Hematopoietic multipotent progenitor cell treated with erythropoietin and hydrocortisone succinate and interleukin-3 and kit ligand, for 4 days (in vitro differentiated cells): ENCODE measurements around the gene CRIP2.
A peak's percentile ranks its signal among the peaks of the same experiment; 100 is the strongest.

Experiments
- DNase-seq: peaks from one replicate; pipeline ENCODE4 v3.0.0-alpha.2; 2015

Gene CRIP2

GRCh38 chr14:105489542-105490266 lies 15.1 kb downstream of the CRIP2 start:
- peak; percentile 94 for DNase-seq

DNA sequence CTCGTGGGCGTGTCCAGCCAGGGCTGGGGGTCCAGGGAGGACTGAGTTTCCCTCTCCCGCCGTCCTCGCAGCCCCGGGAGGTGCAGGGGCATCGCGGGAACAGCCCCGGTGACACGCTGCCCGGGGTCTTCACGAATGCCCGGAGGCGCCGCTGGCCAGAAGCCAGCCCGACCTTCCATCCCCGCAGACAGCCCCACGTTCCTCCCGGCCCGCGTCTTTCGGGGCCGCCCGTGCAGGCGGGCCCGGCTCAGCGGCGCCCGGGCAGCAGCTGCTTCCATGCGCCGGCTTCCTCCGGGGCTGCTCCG lies 15.6 kb downstream of the CRIP2 start:
- DNase-seq, result no peak

- peak; percentile 100 for DNase-seq
Observed at GRCh38 chr14:105490572-105491365, 16.1 kb downstream of the CRIP2 start, which contains the start of gene TEDC1. Gene TEDC1, plus strand, starts transcription at chr14:105491246. Its CDS starts 130 bp downstream, at chr14:105491376.

DNA sequence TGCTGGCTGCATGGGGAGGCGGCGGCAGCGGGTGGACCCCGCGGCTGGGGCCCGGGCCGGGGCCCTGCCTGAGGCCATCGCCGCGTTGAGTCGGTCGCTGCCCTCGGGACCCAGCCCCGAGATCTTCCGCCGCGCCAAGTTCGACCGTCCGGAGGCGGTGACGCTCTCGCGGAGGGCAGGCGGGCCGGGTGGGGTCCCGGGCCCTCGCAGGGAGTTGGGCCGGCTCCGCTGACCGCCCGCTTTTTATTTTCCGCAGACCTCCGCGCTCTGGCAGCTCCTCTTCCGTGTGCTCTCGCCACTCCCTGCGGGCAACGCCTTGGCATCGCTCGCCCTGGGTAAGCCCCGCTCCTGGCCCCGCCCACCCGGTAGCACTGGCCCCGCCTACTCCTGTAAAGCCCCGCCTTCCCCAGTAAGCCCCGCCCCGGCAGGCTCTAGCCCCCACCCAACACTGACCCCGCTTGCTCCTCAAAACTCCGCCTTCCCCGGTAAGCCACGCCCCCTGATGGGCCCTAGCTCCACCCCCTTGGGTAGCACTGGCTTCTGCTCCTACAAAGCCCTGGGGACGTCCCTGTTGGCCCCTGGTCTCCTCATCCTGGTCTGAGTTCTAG lies 16.8 kb downstream of the CRIP2 start:
- DNase-seq, result peak; percentile 93

DNA sequence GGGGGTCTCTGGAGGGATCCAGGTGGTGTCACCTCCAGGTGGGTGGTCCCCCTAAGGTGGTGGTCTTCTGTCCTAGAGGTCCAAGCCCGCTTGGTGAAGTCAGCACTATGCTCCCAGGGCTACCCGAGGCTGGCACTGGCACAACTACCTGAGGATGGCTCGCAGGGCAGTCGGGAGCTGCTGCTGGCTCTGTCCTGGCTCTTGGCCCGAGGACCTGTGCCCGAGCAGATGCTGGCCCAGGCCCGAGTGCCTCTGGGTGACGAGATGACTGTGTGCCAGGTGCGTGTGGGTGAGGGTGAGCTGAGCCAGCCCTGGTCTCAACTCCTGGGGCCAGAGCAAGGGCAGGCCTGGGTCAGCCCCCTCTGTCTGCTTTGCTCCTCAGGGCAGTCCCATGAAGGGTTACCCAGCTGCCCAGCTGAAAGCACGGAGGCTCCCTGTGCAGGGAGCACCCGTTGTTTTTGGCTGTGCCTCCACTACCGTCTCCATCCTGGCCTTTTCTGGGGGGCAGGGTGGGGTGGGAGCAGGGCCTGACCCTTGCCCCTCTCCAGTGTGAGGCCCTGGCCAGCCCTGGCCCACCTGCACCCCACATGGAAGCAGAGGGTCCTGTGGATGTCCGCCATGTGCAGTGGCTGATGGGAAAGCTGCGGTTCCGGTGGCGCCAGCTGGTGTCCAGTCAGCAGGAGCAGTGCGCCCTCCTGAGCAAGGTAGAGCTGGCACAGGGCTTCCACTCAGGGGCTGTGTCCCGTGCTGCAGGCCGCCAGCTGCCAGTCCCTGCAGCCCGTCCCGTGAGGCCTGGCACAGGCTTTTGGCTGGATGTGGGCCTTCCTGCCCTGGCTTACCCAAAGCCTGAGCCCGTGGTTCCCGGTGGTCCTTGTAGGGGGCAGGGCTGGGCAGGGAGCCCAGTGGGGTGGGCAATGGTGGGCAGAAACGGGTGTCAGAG lies 17.7 kb downstream of the CRIP2 start:
- no peak for DNase-seq

DNA sequence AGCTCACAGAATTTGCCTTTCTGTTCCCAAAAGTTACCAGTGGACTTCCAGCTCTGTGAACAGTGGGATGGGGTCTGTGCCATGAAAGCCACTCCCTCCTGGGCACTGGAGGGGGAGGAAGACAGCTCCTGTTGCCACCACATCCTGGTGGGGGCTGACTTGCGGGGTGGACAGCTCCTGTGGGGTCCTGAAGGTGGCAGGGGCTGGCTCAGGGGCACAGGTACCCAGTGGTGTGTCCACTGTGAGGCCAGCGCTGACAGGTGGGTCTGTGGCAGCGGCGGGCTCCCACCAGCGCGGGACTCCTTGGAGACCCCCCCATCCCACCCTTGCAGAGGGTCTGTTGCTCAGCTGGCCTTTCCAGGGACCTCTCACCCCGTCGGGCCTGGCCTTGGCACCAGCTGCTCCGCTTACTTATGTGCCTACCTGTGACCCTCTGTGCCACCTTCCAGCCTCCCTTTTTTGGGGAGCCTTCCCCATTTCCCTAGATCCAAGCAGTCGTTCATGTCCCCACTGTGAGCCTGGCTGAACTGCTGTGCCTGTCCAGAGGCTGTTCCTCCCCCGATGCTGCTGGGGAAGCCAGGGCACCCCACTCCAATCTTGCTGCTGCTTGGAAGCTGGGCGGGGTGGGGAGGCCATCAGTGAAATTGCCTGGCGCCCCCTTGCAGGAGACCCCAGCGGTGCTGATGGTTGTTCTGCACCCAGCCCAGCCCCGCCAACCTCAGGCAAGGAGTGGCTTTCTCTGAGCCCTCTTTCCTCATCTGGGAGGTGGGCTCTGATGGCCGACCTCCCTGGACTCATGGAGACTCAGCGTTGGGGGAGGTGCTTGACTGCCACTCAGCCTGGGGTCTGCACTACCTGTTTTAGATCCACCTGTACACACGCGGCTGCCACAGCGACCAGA lies 18.6 kb downstream of the CRIP2 start:
- DNase-seq, result no peak

DNA sequence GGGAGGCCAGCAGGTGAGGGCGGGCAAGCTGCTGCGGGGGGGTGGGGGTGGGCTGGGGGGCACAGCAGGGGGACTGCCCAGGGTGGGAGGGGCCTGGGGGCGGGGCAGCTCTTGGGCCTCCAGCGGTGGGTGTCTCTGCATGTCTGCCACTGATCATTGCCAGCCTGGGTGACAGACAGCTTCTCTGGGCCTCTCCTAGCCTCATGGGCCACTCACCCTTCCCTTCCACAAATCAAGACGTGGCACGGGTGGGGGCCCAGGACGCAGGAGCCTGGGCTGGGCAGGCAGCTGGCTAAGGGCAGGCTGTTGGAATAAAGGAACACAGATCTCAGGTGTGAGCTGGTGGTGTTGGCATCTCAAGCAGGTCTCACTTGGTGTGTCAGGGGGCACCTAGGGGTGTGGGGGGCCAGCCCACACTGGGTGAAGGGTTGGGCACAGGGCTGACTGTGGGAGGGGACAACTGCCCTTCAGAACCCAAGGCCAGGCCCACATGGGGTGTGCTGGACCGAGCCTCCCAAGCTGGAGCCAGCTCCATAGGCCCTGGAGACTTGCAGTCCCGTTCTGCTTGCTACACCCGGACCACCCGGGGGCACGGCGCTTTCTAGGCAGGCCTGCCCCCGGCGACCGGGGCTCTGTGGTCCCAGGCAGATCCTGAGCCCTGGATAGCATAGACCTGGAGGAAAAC lies 19.4 kb downstream of the CRIP2 start:
- DNase-seq, result no peak

GRCh38 chr14:105494606-105494929 lies 19.9 kb downstream of the CRIP2 start:
- DNase-seq, result no peak

DNA sequence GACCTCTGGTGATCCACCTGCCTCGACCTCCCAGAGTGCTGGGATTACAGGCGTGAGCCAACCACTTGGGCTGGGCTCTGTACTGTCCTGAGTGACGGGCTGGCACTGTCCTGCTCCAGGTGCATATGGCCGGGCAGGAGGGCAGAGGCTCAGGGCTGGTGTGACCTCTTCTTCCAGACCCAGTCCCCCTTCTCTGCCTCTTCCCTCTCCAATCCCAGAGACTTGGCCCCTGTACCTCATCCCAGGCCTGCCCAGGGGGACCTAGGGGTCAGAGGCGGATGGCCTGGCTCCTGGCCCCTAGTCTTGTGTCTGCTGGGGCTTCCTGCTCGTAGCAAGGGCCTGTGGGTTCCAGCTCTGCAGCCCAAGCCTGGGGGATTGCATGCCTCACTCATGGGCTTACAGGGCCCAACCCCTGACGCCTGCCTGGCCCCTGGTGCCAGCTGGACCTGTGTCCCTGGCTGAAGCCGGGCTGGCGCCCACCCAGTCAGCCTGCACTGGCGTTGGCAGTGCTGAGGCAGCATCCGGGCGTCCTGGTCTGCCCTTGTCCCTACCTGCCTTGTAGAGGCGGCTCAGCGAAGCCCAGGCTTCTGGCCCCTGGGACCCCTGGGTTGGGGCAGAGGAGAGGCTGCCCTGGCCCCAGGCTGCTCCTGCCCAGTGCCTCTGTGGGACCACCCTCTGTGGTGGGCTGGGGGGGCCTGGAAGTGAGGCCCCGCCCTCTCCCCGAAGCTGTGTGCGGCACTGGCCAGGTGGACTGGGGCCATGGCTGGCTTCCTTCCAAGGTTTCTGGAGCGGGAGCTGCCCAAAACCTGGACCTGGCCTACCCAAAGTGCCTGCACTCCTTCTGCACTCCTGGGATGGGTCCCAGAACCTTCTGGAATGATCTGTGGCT lies 20.7 kb downstream of the CRIP2 start:
- no peak for DNase-seq

- DNase-seq, result no peak
Observed at GRCh38 chr14:105495990-105496830, 21.6 kb downstream of the CRIP2 start.

- no peak for DNase-seq
Observed at GRCh38 chr14:105496831-105497591, 22.4 kb downstream of the CRIP2 start.

- no peak for DNase-seq
Observed at GRCh38 chr14:105497671-105498429, 23.2 kb downstream of the CRIP2 start.

DNA sequence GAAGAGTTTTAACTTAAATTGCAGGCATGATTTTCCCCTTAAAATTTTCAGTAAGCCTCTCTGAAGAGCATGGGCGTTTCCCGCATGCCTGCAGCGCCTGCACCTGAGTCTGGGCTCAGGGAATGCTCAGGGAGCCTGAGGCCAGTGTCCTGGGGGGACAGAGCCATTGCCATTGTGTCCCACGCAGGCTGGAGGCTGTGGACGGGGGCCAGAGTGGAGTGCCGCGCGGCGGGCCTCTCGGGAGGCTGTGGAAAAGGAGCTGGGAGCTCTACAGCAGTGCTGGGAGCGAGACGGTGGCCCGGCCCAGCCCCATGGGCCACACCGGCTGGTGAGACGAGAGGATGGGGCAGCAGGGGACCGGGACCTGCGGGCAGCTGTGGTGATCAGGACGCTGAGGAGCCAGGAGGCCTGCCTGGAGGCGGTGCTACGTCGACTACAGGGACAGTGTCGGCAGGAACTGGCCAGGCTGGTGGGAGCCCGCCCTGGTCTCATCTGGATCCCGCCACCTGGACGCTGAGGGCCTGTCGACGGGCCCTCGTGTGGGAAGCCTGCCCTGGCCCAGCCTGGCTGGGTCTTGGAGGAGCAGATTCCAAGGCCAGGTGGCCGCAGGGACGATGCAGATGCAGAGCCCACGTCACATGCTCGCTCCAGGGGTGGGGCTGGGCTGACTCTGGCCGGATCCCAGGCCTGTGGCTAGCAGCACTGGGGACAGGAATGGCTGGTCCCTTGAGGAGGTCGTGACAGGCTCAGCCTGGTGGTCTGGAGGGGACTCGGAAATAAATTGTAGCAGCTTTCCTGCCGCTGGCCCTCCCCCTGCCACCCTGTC lies 24.0 kb downstream of the CRIP2 start:
- DNase-seq, result no peak

- no peak for DNase-seq
Observed at GRCh38 chr14:105499256-105500035, 24.8 kb downstream of the CRIP2 start.

DNA sequence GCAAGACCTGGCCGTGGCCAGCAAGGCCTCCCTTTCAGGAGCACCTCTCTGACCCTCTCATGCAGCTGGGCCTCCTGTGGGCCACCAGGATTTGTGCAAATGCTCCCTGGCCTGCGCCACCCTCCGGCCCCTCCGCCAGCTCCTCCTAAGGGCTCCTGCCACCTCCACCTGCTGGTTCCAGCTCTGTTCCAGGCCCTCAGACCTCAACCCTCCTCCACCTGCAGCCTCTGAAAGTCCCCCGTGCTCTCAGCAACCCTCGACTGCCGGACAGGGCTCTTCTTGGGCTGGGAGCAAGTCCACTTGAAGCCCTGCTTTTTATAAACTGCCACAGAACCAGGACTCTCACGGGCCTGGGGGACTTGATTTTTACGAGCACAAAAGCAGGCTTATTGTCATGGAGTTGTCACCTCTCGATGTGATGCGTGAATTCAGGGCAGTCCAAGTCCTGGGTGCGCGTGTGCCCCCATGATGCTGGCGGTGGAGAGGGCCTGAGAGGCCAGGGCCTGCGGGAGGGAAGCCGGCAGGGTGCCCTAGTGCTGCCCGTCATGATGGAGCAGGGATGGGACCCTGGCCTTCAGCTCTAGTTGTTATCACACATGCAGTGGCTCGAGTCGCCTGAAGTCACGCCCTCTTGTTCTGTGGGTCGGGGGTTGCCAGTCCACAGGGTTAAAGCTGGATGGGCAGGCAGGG lies 25.6 kb downstream of the CRIP2 start:
- DNase-seq, result no peak
